IPS DF 4.7 (cell line): Measurements from ENCODE around the gene SRSF10.
A peak's percentile ranks its signal among the peaks of the same experiment; 100 is the strongest.
"Not testable (repeated sequence)": the region's sequence is repeated elsewhere in the genome, so short reads cannot be mapped to it uniquely, and the experiment has no call there.

Source experiments
- DNase-seq: peaks from one replicate; pipeline ENCODE4 v3.0.0-alpha.2; 2013; ENCODE audit warnings: low spot score; ENCODE audit errors: extremely low read depth

SRSF10 gene

GRCh38 chr1:23979881-23980727, at the start of gene SRSF10:
TSS of gene SRSF10 (minus strand) at chr1:23980327. CDS start at chr1:23980255, 72 bp downstream.
- peak; percentile 97 for DNase-seq

- no peak for DNase-seq
Measured at GRCh38 chr1:24027838-24028468, 47.8 kb upstream of the SRSF10 start.

- no peak for DNase-seq
Measured at GRCh38 chr1:24022581-24023361, 42.6 kb upstream of the SRSF10 start.

- no peak for DNase-seq
Measured at GRCh38 chr1:24021403-24022266, 41.5 kb upstream of the SRSF10 start.

- DNase-seq: no peak
Measured at GRCh38 chr1:24020470-24020869, 40.3 kb upstream of the SRSF10 start.

GRCh38 chr1:24020025-24020424, 39.9 kb upstream of the SRSF10 start:
- DNase-seq: no peak

- DNase-seq: no peak
Measured at GRCh38 chr1:24018611-24019580, 38.8 kb upstream of the SRSF10 start.

- no peak for DNase-seq
Measured at GRCh38 chr1:24015221-24016210, 35.4 kb upstream of the SRSF10 start.

- DNase-seq: not testable (repeated sequence)
Measured at GRCh38 chr1:24012878-24013277, 32.8 kb upstream of the SRSF10 start.

- no peak for DNase-seq
Measured at GRCh38 chr1:24010650-24011049, 30.5 kb upstream of the SRSF10 start.

- DNase-seq: no peak
Measured at GRCh38 chr1:24009406-24009805, 29.3 kb upstream of the SRSF10 start.

- not testable (repeated sequence) for DNase-seq
Measured at GRCh38 chr1:24008574-24009184, 28.6 kb upstream of the SRSF10 start.

- DNase-seq: no peak
Measured at GRCh38 chr1:24007079-24007478, 27.0 kb upstream of the SRSF10 start.

GRCh38 chr1:24005163-24005562, 25.0 kb upstream of the SRSF10 start:
- no peak for DNase-seq

GRCh38 chr1:24004132-24004531, 24.0 kb upstream of the SRSF10 start:
- no peak for DNase-seq

- no peak for DNase-seq
Measured at GRCh38 chr1:24003331-24003972, 23.3 kb upstream of the SRSF10 start.

- DNase-seq: no peak
Measured at GRCh38 chr1:24002695-24003094, 22.6 kb upstream of the SRSF10 start.
